ENCODE data around the gene DMBT1.

The DMBT1 gene

GRCh38 chr10:122560279-122560804 lies at the start of gene DMBT1:
DMBT1 (plus strand) TSS chr10:122560754; CDS start chr10:122560771, 17 bp downstream.
- DNase-seq, result no peak

GRCh38 chr10:122513053-122513452 lies 47.5 kb upstream of the DMBT1 start:
- no peak for DNase-seq

- no peak for DNase-seq
These were observed 46.3 kb upstream of the DMBT1 start for GRCh38 chr10:122514045-122514840.

GRCh38 chr10:122515022-122515424 lies 45.5 kb upstream of the DMBT1 start:
- no peak for DNase-seq

- DNase-seq, result no peak
These were observed 44.8 kb upstream of the DMBT1 start for GRCh38 chr10:122515588-122516231.

GRCh38 chr10:122516734-122517133 lies 43.8 kb upstream of the DMBT1 start:
- no peak for DNase-seq

- no peak for DNase-seq
These were observed 41.4 kb upstream of the DMBT1 start for GRCh38 chr10:122519144-122519543.

GRCh38 chr10:122519873-122520272 lies 40.7 kb upstream of the DMBT1 start:
- no peak for DNase-seq

GRCh38 chr10:122521011-122521410 lies 39.5 kb upstream of the DMBT1 start:
- no peak for DNase-seq

- DNase-seq, result no peak
These were observed 35.7 kb upstream of the DMBT1 start for GRCh38 chr10:122524811-122525210.

GRCh38 chr10:122525788-122526187 lies 34.8 kb upstream of the DMBT1 start:
- DNase-seq, result peak; percentile 34

GRCh38 chr10:122526892-122527291 lies 33.7 kb upstream of the DMBT1 start:
- no peak for DNase-seq

- DNase-seq, result peak; percentile 16
These were observed 30.4 kb upstream of the DMBT1 start for GRCh38 chr10:122530177-122530576.

- DNase-seq, result no peak
These were observed 29.3 kb upstream of the DMBT1 start for GRCh38 chr10:122531261-122531660.

GRCh38 chr10:122531939-122532338 lies 28.6 kb upstream of the DMBT1 start:
- DNase-seq, result peak; percentile 46

- no peak for DNase-seq
These were observed 27.8 kb upstream of the DMBT1 start for GRCh38 chr10:122532601-122533296.

- no peak for DNase-seq
These were observed 23.0 kb upstream of the DMBT1 start for GRCh38 chr10:122537545-122537944.

- no peak for DNase-seq
These were observed 19.0 kb upstream of the DMBT1 start for GRCh38 chr10:122541541-122542002.

- no peak for DNase-seq
These were observed 16.7 kb upstream of the DMBT1 start for GRCh38 chr10:122543676-122544445.

GRCh38 chr10:122544493-122544892 lies 16.1 kb upstream of the DMBT1 start:
- no peak for DNase-seq

- no peak for DNase-seq
These were observed 14.3 kb upstream of the DMBT1 start for GRCh38 chr10:122546242-122546641.

- DNase-seq, result no peak
These were observed 12.0 kb upstream of the DMBT1 start for GRCh38 chr10:122548407-122549085.

All from NCI-H146 (cell line).